HG02938 (cell line): Measurements from ENCODE around the gene TCERG1L.
"Not testable (repeated sequence)": the region's sequence is repeated elsewhere in the genome, so short reads cannot be mapped to it uniquely, and the experiment has no call there.

Experiments
- ATAC-seq: cut with Tn5 transposase; IDR thresholded peaks from one replicate; pipeline ENCODE4 v1.9.1; 2021; ENCODE audit warnings: mild to moderate bottlenecking, moderate library complexity; ENCODE audit not compliant: unreplicated experiment

Gene TCERG1L

DNA sequence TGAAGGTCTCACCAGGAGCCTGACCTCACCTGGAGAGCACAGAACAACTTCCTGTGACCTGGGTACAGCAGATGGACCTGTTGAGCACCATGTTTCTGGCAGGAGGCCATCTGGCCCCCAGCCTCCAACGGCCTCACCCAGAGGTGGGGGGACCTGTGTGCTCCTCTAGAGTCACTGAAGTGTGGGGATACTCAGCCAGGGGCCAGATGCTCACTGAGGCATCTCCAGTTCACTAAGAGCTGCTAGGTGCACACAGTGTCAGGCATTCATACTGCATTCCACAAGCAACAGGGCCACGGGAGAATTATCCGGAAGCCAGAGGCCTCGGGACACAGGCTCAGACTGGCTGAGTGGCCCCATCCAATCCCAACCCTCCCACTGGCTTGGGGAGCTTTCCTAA lies 161.4 kb downstream of the TCERG1L start:
- no peak for ATAC-seq

DNA sequence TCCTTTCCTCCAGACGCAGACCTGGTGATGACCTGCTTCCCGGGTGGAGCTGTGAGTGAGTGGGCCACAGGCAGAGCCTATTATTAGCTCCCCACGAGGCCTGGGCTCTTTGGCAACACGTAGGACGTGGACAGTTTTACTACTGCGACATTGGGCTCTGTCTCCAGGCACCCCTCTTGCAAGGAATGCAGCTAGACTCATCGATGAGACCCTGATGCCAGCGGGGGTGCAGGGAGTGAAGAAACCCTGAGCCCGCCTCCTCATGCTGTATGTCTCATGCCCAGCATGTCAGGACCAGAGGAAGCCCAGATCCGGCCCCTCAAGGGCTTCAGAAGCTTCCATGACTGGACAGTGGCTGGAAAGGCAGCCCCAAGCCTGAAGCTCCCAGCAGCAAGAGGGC lies 161.9 kb downstream of the TCERG1L start:
- ATAC-seq, result no peak

DNA sequence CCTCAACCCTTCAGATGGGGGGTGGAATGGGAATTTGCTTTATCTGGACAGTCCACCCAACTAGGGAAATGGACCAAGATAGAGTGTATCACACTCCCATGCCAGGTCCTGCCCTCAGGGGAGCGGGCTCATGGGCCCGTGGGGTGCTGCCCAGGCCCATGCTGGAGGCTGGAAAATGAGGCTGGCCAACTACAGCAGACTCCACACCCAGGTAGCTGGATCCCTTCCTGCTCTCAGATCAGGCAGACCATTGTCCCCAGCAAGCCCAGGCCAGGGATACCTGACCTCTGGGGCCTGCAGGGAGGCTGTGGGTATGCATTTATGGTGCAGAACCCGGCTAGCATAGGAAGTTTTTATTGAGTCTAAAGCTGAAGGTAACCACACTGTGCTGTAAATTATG lies 162.4 kb downstream of the TCERG1L start:
- no peak for ATAC-seq

DNA sequence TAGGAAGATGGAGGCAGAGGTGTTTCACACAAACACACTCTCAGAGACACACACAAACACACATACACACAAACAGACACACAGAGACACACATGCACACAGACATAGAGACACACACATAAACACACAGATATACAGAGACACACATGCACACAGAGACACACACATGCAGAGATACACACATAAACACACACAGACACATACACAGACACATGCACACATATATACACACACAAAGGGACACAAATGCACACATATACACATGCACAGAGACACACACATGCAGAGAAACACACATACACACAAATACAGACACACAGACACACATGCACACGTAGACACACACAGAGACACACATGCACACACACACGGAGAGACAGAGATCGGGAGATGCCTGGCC lies 163.3 kb downstream of the TCERG1L start:
- no peak for ATAC-seq

DNA sequence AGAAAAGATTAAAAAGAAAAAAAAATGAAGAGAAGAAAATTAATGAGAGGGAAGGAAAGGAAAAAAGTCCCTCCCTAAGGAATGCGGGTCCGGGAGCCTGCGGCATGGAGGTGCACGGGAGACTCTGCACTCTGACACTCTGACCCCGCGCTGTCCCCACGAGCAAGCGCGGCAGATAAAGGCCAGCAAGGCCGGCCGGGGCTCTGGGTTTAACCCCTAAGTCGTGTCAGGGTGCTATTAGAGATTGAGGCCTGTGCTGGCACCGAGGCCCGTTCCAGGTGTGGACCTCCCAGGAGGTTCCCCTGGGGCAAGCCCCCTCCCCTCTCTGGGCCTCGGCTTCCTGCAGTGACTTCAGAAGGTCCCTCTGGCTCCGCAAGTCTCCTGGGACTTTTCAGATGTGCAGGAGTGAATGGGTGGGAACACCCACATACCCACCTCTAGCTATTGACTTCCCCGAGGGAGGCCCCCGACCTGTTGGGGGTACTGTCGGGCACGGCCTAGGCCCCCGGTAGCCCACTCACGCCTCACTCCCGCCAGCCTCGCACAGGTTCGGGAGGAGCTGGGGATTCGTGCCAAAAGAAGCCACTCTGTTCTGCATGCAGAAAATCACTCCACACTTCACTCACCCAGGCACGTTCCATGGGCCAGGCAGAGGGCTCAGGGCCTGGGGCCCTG lies 164.1 kb downstream of the TCERG1L start:
- ATAC-seq, result no peak

DNA sequence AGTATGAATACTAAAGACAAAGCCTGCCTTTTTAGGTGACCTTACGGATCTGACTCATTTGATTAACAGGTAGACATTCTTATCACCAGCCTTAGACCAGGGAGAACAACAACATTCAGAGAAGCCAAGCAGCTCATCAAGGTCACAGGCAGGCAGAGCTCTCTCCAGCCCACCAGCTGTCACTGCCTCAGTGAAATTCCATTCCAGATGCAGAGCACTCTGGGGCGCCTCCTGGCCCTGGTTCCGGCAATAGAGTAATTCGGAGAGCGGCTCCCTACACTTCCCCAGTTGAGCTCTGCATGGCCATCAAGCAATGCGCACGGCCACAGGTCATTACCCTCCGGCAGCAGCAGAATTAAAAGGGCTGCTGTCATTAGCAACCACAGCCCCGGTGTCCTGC lies 164.7 kb downstream of the TCERG1L start:
- ATAC-seq, result no peak

DNA sequence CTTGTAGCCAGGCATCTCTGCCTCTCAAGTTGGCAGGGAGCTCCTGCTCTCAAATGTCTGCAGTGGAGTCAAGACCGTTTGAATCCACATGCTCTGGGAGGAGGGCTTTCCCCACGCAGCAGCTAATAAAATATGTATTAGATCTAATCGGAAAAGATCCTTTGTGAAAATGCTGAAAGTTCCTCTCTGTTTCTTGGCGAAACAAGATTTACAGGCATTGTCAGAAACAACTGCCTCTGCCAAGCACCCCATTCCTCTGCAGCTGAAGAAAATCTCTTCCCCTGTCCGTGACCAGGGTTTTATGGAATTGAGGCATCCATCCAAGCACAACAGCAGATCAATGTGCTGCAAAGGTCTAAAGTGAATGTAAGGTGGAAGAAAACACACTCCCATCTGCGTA lies 165.8 kb downstream of the TCERG1L start:
- ATAC-seq, result no peak

DNA sequence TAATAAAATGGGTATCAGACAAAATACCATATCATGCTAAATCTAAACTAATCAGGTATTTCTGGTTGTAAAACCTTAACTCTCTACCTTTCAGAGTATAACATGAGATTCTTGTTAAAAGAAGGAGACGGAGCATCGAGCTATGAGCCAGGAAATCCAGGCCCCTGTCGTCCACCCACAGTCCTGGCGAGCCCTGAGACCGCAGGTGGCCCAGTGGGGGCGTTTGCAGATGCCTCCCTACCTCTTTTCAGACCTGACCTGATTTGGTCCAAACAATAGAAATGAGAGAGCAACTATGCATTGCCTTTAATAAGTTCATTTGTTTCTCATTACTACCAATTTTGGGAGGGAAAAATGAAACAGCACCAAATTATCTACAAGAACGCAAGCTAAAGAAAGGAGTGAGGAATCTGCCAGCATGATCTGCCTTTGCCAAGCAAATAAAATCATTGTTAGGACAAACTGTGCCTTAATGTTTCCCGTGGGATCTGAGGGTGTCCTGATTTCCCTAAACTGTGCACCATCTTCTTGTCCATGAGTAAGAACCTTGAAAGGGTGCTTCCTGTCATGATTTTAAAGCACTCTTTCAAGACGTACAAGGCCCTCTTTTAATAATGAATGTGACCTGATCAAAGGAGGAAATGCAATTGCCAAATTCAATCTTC lies 166.7 kb downstream of the TCERG1L start:
- ATAC-seq, result no peak

DNA sequence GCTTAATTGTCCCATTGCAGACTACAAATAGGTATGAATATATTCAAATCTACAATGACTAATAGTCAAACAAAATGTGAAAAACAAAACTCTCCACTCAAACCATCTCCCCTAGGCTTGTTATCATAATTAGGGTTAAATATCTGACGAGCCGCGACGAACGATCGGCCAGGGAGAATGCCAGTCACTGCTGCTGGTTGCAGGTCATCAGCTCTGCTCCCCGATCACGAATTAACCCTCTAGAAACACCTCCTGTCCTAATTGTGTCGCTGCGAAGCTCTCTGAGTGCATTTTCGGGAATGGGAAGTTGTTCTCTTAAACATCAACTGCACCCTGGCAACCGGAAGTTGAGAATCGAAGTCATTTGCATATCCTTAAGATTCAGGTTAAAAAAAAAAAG lies 167.3 kb downstream of the TCERG1L start:
- ATAC-seq, result no peak

DNA sequence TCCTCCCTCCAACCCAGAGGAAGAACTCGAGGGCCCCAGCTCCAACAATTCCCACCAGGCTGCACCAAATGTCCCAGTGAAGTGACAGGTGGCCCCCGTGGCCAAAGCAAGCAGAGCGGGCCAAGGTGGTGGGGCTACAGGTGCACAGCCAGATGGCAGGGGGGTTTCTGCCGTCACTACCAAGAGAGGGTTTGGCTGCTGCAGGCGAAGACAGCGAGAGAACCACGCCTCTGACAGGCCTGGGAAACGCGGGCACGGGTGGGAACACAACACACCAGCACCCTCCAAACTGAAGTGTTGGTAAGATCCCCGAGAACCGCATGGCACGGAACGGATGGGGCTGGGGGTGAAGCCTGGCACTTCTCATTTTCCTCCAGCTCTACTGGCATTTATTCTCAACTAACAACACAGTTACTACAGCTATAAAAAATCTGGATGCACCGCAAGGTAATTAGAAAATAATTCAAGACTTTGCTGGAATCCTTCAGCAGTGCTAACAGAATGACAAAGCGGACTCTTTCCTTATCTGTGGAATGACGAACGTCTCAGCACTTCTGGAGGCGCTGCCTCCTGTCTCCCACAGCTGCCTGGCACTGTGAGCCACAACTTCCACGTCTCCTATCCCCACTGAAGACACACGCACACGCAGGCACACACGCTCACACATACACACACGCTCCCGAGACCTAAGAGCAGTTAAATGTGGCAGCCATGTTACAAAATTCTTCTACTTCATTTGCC lies 167.9 kb downstream of the TCERG1L start:
- ATAC-seq, result no peak

DNA sequence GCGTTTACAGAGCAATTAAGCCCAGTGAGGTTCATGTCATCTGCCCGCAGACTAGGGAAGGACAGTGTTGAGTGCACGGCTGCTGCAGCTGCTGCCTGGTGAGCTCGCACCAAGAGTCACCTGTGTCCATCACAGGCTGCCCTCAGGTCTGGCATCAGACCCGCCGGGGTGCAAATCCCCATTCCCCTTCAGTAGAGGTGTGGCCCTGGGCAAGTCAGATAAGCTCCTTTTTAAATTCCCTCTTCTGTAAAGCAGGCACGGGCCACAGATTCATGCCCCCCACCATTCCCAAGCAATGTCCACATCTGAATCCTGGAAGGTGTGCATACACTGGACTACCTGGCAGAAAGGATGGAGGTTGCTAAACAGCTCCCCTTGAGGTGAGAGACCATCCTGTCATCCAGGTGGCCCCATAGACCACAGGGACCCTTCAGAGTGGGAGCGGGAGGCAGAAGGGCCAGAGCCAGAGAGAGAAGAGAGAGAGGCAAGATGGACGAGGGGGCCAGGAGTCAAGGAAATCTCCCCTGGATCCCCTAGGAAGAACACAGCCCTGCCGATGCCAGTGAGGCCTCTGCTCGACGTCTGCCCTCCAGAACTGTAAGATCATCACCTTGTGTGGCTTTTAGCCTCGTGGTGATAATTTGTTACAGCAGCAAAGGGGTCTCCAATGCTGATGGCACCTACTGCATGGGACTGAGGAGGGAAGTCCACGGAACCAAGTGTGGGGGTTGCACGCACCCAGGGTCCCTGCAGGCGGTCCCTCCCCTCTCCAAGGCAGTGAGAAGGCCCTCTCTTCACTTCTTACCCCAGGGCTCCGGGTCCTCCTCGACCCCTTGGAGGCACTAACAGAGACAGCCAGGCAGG lies 168.8 kb downstream of the TCERG1L start:
- ATAC-seq, result no peak

DNA sequence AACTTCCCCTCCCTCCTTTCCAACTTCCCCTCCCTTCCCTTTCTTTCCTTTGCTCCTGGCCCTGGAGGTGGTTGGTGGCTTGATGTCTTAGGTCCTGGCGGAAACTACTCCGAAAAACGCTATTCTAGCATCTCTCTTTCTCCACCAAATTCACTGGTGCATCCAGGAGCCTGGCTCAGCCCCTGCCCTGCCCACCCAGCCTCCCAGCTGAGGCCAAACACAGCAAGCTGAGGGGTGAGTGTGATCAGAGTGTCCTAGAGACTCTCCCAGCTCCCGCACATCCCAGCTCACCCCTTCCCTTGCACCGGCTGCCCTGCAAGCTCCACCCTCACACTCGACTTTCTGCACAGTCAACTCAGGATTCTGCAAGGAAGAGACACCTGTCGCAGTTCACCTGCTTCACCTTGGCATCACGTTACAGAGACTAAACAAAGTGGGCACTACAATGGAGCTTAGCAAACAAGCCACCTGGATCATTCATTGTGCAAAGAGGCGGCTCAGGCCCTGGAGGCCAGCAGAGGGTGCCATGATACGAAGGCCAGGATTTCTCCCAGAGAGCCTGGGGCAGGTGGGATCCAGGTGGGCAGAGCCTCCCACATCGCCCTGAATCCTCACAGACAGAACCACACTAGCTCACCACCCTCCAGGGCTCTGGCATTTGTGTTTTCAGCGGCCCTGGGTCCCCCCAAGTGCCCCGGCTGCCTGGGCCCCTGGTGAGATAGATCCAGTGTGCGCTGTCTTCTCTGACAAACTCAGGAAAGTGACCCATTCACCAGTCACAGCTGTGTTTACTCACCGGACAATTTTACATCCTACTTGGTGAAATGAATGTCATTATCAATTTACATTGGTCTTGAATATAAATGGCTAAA lies 169.6 kb downstream of the TCERG1L start:
- no peak for ATAC-seq

DNA sequence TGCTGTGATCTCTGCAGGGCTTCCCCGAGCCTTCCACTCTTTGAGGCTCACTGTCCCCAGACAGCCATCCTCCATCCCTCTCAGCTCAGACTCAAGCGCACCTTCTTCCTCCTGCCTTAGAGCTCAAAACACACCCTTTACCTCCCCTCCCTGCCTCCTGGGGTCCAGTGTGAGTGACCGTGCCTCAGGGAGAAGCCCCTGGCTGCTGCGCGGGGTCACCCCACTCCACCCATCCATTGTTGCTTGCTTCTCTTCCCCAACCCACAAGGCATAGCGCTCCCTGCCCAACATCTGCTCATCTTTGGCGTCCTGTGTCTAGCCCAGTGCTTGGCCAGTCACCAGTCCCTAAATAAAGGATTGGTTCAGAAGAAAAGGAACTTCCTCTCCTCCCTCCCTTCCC lies 170.3 kb downstream of the TCERG1L start:
- no peak for ATAC-seq

DNA sequence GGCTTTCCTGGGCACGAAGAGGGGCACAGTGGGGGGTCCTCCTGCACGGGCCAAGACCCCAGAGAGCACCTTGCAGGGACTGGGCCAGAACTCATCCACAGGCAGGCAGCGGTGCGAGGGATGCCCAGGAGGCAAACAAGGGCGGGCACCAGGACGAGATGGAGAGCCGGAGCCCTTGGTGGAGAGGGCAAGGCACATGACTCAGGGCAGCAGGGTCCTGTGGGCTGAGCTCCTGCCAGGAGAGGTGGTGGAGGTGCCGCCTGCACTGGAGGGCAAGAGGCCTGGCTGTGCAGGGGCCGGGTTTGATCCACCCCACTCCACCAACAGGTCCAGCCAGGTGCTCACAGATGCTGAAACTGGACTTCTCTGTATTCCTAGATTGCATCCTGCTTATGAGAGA lies 170.9 kb downstream of the TCERG1L start:
- ATAC-seq, result no peak

DNA sequence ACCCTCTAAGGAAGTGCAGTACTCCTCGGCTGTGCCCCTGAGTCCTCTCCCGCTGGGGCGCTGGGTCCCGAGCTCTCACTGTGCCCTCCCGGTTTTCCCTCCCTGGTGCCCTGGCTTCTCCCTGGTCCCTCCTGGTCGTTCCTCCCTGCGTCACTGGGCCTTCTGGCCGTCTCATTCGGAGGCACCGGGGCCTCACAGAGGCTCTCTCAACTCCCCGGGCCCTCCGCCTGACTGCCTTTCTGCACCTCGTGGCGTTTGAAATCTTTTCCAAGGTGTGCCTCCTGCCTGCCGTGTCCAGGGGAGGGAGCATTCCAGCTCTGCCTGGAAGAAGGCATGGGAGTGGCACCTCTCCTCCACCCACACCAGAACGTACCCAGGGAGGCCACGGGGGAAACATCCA lies 174.3 kb downstream of the TCERG1L start:
- ATAC-seq, result no peak

DNA sequence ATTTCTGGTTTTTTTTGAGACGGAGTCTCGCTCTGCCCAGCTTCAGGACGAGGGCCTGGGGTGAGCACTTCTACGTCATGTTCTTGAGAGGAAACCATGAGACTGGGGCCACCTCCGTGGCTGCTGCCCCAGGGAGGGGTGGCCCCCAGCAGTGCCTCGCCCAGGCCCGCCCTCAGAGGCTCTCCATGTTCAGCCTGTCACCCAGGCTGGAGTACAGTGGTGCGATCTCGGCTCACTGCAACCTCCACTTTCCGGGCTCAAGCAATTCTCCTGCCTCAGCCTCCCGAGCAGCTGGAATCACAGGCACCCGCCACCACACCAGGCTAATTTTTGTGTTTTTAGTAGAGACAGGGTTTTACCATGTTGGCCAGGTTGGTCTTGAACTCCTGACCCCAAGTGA lies 175.2 kb downstream of the TCERG1L start:
- not testable (repeated sequence) for ATAC-seq

DNA sequence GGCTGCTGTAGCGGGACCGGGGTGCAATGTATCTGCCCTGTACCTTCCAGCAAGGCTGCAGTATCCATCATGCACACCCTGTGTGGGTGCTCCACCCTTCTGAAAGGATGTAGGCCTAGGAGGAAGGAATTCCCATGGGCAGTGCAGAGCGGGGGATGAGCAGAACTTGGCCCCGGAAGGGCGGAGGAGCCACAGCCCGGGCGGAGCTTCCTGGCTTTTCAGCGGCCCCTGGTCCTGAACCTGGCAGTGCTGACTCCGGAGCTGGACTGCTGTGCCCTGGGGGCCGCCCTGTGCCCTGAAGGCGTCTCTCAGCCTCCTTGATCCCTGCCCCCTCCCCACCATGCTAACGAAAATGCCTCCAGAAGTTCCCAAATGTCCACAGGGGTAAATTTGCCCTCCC lies 175.8 kb downstream of the TCERG1L start:
- no peak for ATAC-seq

DNA sequence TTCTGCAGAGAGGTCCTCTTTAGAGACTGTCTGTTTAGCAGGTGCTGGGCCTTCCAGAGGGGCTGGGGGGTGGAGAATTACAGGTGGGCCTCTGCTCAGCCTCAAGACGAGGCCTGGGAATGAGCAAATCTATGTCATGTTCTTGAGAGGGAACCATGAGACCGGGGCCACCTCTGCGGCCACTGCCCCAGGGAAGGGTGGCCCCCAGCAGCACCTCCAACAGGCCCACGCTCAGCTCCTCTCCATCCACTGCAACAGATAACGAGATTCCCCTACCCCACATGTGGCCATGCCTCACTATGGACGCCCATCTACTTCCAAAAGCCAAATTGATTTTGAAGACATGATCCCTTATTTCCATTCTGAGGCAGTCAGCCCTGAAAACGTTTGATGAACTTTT lies 176.9 kb downstream of the TCERG1L start:
- ATAC-seq, result no peak

DNA sequence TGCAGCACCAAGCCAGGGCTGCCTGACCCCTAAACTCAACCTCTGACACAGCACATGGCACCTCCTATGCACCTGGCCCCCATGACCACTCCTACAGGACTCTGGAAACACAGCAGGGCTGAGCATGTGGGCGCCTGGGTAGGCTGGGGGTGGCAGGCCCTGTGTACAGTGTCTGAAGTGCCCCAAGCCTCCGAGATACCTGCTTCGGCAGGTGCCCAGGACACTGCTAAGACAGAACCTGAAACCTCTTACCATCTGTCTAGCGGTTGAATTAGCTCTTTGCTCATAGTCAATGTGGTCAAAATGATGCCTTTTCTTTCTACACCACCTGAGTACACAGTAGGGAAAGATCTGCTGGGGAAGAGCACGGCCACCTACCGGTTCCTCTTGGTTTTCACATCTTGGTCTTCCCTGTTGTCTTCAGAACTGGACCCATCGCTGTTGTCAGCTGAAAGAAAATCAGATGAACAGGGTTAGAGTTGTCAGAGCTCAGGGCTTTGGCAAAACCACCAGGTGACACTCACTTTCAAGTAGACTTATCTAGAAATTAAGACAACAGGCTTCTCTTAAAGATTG lies 177.4 kb downstream of the TCERG1L start:
- ATAC-seq, result no peak

DNA sequence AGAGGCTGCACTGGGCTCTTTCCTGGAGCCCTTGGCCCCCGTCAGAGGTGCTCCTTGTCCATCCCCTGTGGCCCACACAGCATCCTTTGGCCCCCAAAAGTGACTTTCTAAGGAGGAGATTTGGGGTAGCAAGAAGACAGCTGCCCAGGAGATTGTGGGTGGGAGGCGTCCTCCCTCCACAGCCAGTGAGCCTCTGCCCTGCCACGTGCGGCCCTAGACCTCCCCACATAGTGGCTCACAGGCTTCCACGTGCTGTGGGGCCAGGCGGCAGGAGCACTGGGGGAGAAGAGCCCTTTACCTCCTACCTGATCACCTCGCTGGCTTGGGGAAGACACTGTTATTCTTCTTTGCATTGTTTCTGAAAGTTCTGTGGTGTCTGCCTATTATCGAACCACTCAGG lies 178.8 kb downstream of the TCERG1L start:
- no peak for ATAC-seq
